HepG2 (cell line): ENCODE measurements around the gene CDK17.

Source experiments
- CTCF ChIP-seq: sonication (generic); formaldehyde crosslinking; IDR thresholded peaks from 2 replicates; pipeline ENCODE4 v1.5.0; 2020; ENCODE audit warnings: mild to moderate bottlenecking, missing genetic modification reagents, moderate library complexity
- ELF4 ChIP-seq: sonication (generic); formaldehyde crosslinking; IDR thresholded peaks from 2 replicates; pipeline ENCODE4 v1.5.0; 2020; ENCODE audit warnings: missing genetic modification reagents, mild to moderate bottlenecking, moderate library complexity, borderline replicate concordance

- TF ChIP-seq CTCF (CRISPR knock-in tag) (no peak), ELF4 (no peak)
These were observed 134.8 kb downstream of the CDK17 start for GRCh38 chr12:96265400-96265799.
